Raji (cell line): ENCODE data around the gene CLEC20A.

Experiments used
- POLR2A ChIP-seq: IDR thresholded peaks from 2 replicates; pipeline ENCODE4 v1.6.1; 2011; ENCODE audit warnings: low read depth, low read length, control low read depth; ENCODE audit not compliant: insufficient read depth

The CLEC20A gene

DNA sequence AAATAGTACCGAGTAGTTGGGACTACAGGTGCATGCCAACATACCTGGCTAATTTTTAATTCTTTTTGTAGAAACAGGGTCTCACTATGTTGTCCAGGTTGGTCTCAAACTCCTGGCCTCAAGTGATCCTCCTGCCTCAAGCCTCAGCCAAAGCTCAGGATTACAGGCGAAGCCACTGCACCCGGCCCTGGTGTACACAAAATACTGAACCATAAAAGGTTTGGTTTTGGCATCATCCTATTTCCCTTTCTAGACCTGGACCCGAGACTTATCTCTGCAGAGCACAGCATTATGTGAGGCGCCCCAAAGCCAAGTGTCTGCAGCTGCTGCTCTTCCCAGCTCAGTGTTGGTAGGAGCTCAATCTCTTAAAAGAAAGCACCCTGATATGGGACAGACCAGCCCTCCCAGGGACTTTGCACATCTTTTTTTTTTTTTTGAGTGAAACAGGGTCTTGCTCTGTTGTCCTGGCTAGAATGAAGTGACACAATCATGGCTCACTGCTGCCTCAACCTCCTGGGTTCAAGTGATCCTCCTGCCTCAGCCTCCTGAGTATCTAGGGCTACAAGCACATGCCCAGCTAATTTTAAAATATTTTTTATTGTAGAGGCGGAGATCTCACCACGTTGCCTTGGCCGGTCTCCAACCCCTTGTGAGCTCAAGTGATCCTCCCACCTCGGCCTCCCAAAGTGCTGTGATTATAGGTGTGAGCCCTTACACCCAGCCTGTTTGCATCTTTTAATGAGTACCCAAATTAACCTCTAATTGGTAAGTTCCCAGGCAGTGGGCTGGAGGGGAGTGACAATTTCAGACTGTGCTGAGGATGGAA is 36.6 kb upstream of the CLEC20A start:
- no peak for TF ChIP-seq POLR2A

DNA sequence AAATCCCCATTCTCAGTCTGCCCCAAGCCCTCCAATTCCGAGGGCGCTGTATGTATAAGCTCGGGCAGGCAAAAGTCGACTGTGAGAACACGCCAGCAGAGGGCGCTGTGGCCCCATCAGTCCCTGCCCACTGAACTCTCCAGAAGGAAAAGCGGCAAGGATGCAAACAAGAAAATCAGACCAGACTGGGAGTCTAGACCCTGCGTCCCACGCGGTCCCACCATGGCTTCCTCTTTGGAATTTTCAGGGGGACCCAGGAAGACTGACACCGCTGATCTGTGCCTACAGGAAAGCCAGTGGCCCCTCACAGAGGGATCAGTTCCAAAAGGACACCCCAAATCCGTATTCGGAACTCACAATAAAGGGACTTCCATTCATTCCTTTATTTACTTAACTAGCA is 35.6 kb upstream of the CLEC20A start:
- TF ChIP-seq POLR2A = no peak

DNA sequence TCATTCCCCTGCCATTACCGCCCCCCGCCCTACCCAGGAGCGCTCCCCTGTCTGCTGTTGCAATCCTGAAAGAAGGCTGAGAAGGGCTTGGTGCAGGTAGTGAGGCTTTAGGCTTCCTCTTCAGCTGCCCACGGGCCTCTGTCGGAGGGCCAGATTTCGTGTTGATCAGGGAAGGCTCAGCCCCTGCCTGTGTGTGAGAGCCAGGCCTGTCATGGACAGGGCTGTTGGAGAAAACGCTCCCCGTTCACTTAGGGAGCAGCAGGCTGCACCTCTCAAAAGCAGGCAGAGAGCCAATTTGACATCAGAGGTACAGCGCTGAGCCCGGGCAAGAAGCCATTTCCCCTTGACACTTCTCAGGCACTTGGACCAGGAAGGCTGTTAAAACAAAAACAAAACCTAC is 35.1 kb upstream of the CLEC20A start:
- no peak for TF ChIP-seq POLR2A

DNA sequence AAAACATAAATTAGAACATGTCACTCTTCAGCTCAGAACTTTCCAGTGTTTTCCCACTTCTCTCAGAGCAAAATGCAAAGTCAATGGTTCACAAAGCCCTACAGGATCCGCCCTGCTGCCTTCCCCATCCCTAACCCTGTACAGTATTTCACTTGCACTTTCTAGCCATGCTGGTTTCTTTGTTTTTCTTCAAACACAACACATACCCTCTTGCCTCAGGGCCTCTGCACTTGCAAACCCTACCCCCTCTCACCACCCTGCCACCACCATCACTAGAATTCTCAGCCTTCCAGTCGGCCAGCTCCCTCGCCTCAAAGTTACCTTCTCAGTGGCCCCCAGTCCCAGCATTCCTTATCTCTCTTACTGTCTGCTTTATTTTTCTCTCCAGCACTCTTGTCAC is 33.7 kb upstream of the CLEC20A start:
- TF ChIP-seq POLR2A = no peak

DNA sequence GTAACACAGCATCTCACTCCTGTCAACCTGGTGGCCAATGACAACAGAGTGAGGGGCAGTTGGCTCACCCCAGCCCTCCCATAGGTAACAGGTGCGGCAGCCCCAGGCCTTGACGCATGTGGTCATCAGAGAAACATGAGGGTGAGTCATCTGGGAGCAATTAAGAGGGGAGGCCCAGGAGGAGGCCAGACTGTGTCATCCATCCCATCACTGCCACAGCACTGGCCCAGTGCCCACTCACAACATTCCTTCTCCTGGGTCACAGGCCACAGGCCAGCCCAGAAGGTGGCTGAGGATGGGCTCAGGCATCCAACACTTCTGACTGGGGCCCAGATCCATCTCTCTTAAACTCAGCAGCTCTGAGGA is 33.3 kb upstream of the CLEC20A start:
- TF ChIP-seq POLR2A = no peak

DNA sequence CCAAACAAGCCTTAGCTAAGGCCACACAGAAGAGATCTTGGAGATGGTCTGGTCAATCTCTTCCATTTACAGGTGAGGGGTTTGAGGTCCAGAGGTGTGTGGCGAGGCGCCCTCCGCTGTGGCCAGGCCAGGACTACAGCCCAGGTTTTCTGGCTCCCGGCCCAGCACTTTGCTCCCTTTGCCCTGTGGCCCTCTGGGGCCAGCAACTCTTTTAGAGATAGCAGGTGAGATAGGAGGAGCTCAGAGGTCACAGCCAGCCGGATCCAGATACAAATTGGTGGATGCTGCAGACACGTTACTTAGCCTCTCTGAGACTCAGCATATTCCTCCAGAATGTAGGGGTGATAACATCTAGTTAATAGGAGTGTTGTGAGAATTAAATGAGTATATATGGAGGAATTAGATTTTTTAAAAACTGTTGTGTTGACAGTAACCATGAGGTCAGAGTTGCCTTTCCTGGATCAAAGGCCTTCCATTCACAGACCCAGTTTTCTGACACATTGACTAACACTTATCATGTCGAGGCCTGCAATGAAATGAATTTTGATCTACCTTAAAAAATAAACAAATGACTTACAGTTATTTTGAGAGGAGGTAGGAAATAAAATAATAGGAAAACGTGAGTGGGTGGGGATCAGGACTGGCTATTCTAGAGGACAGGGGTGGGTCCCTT is 32.7 kb upstream of the CLEC20A start:
- no peak for TF ChIP-seq POLR2A

DNA sequence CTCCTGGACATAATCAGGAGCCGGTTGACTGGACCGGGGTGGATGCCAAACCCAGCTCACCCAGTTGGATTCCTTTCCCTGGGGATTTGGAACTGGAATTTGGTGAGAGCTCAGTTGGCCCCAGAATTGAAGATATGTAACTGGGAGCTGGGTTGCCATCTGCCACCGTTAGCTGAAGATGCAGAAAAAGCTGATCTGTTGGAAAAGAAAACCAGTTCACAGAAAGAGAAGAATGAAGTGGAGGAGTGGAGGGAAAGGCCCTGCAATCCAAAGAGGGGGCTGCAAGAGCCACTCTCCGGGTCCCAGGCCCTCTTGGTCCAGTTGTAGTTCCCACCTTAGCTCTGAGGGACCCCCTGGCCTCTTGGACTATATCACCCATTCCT is 32.2 kb upstream of the CLEC20A start:
- no peak for TF ChIP-seq POLR2A

DNA sequence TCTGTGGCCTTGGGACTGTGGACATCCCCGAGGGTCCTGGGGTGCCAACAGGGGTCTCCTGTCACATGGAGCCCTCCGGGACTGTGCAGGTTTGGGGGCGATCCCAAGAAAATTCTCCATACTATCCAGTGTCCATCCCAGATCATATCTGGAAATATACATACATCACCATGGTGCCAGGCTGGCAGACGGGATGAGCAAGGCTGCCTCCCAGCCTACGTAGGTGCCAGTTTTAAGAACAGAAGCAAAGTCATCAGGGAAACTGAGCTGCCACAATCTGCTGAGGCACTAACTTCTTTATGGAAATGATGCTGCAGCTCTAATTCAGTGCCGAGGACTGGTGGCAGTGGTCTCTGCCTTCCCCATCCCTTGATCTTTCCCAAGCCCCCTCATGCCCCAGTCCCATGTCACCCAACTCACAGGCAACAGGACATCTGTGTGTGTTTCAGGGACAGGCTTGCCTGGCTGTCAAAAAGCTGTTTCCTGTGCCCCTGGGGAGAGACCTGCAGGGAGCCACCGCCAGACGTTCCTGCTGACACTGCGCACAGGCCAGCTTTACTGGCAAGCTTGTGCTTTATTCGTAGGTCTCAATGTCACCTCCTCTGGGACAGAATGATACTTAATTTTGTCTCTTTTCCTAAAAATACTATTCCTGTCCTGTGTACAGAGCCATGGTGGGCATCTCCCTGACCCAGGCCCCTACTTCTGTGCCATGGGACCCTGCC is 31.6 kb upstream of the CLEC20A start:
- no peak for TF ChIP-seq POLR2A

DNA sequence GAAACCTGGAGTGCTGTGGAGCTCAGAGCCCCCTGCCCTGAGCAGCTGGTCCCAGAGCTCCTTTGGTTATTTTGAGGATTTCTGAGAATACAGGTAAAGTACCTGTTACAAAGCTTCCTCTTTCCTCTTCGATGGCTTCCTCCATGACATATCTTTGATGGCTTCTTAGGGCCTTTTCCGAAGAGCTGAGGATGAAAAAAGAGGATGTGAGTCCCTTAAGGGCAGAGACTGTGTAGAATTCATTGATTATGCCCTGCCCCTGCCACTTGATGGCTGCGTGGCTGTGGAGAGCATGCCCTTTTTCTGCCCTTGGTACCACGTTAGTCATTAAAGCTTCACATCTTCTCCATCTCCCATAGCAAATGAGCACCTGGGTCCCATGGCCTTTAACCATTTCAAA is 30.4 kb upstream of the CLEC20A start:
- TF ChIP-seq POLR2A = no peak

DNA sequence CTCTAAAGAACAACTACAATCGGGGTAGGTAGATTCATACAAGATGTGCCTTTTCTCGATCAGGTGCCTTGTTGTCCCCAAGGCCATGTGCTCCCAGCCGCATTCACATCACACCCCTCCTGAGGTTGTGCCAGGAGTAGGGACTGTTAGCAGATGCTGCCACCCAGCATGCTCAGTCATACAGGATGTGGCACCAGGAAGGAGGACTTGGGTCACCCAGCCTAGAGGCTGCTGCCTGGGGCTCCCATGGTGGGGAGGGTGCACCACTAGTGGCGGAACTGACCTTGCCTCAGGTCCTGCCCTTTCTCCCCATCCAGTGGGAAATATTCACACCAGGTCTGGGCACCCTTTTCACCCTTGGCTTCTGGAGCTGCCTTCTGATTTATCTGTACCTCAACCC is 24.5 kb upstream of the CLEC20A start:
- TF ChIP-seq POLR2A = no peak

DNA sequence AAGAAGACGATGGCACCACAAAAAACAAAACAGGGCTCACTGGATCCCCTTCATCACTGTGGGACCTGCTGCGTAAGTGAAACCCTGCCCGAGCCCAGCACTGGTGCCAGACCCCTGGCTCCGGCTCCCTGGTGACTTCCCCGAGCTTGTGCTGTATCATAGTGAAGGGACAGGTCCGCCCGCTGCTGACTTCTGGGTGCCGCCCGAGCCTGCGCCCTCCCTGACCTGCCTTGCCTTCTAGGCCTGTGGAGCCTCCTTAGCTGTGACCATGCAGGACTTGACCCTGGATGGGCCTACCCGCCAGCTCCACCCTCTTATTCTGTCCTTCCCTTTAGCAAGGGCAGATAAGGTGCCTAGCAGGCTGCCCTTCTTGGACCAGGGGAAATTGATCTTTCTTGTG is 24.0 kb upstream of the CLEC20A start:
- TF ChIP-seq POLR2A = no peak

DNA sequence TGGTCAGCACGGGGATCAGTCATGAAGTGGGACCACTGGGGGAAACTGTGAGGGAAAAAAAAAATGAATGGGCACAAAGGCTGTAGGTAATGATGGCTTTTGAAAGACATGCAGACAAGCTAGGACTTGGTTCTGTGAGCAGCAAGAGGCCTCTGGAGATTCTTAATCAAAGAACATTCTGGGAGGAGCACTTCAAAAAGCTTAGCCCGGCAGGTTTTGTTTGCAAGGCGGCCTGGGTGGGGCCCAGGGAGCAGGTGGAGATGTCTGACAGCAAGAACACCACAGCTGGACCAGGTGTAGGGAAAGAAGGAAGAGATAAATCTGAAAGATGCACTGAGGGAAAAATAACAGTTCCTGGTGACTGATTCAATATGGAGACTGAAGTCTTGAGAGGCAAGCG is 22.1 kb upstream of the CLEC20A start:
- TF ChIP-seq POLR2A = no peak

DNA sequence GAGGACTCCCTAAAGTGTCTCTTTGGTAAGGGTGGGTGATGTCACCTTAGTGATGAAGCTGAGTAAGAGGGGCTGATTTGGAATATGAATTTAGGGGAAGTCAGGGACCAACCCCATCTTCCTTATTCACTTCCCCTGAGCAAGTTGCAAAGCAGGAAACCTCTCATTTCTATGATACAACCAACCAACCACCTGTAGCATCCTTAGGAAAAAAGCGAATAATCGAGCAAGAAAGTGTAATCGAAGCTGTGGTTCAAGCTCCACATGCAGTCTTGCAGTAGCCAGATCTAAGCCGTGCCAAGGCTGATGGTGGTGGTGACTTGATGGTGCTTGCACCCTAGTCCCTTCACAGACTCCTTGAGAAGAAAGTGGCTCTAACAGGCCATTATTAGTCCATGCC is 19.3 kb upstream of the CLEC20A start:
- no peak for TF ChIP-seq POLR2A

DNA sequence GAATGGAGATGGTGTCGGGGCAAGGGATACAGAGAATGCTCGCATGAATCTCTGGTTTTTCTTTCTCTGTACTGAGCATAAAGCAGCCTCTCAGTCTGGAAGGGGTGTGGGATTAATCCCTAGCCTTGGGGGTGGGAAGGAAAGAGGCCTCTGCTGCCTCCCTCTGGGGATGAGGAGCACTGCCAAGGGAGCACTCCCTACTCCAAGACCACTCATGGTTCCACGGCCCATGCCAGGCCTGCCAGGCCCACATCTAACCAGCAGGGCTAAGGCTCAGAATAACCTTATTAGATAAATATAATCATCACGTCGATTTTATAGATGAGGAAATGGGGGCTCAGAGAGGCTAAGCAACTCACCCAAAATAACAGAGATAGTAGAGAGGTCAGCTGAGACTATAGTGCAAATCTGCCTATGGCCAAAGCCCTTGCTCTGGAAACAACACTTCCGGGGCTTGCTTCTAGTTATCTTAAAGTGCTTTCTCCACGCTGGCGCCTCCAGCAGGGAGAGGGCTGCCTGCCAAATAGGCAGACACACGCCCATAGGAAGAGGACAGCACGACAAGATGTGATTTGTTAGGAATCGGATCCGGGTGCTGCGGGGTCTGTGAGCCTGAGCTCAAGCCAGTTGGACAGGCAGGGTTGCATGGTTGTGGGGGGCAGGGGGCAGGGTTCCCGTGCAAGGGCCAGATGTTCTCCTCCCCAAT is 16.7 kb upstream of the CLEC20A start:
- TF ChIP-seq POLR2A = no peak

DNA sequence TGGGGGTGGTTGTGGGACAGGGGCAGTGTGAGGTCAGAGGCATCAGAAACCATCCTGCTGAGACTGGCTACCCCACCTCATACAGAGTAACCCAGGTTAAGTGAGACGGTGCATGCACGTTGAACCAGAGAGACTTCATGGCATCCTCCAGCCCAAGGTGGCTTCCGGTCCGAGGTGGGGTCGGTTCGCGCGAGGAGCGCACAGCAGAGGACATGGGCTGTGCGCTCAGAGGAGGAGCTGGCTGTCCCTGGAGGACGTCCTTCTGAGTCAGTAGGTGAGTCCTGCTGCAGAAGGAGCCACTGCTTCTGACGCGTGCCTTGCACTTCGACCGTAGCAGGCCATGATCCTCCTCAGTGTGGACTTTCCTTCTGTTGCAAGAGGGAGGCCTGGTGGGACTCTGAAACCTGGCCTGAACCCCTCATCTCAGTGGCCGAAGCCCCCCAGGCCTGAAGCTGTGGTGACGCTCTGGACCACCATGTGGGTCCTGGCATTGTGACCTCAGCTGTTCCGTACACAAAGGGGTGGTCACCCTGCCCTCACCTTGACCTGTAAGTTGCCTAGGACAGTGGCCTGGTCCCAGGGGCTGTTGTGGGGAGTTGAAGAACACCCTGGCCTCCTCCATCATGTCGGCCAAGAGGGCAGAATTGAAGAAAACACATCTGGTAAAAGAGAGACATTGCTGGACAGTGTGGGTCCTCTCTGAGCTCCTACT is 16.0 kb upstream of the CLEC20A start, which contains the start of gene TEX35:
TEX35 (plus strand) TSS at position 544 of the 712 bp plus-strand sequence; CDS start at position 624, 80 bp downstream.
- TF ChIP-seq POLR2A = no peak

DNA sequence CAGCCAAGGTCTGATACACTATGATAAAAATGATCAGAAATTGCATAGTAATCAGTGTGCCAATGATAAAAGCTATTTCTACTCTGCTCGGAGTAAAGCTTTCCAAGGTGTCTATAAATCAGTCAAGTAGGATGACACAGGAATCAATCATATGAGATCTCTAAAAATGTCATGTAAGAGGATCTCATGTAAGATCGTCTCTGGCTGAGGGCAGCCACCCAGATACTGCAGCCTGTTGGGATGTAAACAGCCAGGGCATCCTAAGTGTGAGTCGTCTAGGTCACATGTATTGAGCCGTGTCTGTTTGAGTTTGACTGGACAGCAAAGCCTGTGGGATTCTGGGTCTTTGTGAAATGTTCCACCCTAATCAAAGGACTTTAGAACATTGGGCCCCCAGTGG is 13.4 kb upstream of the CLEC20A start:
- no peak for TF ChIP-seq POLR2A
